Endometrial microvascular endothelial cells (primary cell): ENCODE measurements around the gene ARHGEF11. TPM values are rescaled to one million over a fixed set of nuclear protein-coding genes. Genes with fewer than 3 reads are reported as not detected.

ENCODE experiments used
- in situ Hi-C: cut with HindIII; loops from 2 replicates; pipeline ENCODE4 v1.10.0; 2017; ENCODE audit warnings: low sequenced_read_pairs, low pct_unique_long_range_greater_than_20kb; ENCODE audit errors: inconsistent ontology term
- total RNA-seq: library from RNA; depleted of rRNA; stranded (reverse); fragments of >200 nt; gene quantifications from one replicate; pipeline ENCODE4 v1.2.3, GENCODE V29; 2015; ENCODE audit errors: inconsistent ontology term

ARHGEF11 gene
- total RNA-seq, 1 donor from 2014 or later = 13.2 TPM

- in situ Hi-C loops = no loop called here
Observed at GRCh38 chr1:156893048-156893953, 152.2 kb downstream of the ARHGEF11 start, which contains the start of gene PEAR1. Gene PEAR1 (plus strand): TSS chr1:156893718. CDS start chr1:156903927, 10,209 bp downstream.

DNA sequence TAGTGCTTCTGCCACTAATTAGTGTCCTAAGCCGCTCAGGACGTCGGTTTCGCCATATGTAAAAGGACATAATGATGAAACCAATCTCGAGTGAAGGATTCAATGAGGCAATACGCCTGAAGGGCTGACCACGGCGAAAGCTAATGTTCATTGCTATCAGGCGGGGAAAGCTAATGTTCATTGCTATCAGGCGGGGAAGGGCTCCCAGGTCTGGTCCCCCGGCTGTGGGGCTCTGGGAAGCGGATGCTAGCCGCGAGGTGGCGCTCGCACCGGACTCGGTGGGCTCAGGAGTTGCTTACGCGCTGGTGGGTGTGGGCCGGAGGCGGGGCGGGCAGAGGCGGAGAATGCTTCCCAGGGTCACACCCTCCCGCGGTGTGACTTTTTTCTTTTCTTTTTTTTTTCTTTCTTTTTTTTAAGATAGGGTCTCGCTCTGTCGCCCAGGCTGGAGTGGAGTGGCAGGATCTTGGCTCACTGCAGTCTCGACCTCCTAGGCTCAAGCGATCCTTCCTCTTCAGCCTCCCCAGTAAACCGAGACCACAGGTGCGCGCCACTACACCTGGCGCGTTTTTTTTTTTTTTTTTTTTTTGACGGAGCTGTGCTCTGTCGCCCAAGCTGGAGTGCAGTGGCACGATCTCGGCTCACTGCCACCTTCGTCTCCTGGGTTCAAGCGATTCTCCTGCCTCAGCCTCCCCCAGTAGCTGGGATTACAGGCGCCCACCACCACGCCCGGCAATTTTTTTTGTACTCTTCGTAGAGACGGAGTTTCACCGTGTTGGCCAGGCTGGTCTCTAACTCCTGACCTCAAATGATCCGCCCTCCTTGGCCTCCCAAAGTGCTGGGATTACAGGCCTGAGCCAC, 153.1 kb downstream of the ARHGEF11 start:
- in situ Hi-C loops = no loop called here

DNA sequence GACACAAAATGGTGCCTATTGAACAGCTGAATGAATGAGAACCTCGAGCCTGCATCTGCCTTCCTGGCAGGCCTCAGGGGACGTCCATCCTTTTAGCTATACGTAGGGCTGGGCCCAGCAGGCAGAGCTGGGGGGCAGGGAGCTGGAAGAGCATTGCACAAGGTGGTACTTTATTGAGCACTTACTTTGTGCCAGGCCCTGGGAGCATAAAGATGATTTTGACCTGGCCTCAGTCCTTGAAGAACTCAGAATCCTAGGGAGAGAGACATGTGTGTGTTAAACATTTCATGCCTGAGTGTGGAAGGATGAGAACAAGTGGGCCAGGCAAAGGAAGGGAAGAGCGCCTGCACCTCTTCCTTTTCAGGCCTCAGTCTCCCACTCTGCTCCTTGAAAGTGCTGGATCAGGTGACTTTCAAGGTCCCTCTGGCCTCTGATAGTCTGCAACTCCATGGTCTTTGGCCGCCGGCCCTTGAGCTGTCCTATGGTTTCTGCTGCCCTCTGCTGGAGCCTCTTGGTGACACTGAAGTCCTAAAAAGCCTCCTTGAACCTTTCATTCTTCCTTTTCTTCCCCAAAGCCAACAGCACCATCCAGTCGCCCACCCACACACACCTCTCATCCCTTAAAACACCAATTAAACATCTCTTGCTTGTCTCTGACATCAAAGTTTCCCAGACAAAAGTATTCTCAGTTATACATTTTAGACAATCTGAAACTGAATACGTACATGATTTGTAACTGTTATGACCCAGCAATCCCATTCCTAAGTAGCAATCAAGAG, 155.6 kb downstream of the ARHGEF11 start:
- in situ Hi-C loops = no loop called here

GRCh38 chr1:156887734-156888133, 157.8 kb downstream of the ARHGEF11 start:
- in situ Hi-C loops = no loop called here

DNA sequence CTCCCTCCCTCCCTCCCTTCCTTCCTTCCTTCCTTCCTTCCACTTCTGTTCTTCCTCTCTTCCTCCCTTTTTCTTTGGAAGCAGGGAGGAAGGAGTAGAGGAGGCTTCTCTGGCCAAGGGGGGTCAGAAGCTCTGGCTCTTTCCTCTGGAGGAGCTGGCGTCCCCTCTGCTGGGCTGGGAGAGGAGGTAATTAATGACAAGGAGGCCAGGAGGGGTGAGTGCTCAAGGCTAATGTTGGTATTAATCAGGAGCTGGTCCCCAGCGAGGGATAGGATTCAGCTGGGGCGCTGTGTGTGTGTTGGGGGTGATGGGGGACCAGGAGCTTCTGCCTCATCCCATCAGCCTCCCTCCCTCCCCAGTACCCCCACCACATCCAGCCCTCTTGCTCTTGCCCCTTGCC, 158.2 kb downstream of the ARHGEF11 start:
- in situ Hi-C loops = no loop called here

- in situ Hi-C loops = no loop called here
Observed at GRCh38 chr1:156886583-156887281, 158.8 kb downstream of the ARHGEF11 start.

DNA sequence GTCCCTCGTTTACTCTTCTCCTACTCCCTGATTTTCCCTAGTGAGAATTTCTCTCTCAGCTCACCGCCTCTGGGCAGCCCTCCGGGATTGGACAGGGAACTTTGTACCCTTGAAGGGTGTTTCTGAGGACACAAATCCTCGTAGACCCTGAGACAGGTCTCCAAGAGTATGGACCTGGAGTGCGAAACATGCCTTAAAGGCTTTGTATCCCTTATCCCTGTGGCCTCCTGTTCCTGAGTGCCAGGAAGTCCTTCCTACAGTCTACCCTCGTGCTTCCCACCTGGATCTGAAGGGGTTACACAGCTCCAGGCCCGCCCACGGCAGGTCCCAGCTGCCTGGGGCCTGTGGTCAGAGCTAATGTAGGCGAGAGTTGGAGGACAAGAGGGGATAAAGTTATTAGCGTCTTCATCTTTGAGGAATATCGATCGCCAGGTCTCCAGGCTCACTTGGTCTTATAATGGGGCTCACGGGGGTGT, 159.6 kb downstream of the ARHGEF11 start:
- in situ Hi-C loops = no loop called here

DNA sequence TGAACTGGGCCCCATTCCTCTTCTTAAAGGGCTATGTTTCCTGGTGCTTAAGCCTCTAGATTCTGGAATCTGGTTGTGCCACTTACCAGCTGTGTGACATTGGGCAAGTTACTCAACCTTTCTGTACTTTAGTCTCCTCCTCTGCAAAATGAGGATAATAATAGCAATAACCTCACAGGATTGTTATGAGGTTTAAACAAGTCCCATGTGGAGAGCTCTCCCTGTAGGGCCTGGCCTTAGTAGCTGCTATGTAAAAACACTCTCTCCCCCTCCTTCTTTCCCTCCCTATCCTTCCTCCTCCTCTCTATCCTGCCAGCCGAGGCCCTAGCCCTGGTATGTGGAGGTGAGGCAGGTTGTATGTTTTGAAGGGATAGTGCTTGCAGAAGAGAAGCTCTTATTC, 160.2 kb downstream of the ARHGEF11 start:
- in situ Hi-C loops = no loop called here

Other genes starting within 250 kb of the ARHGEF11 start
- gene SH2D2A, start 228.9 kb downstream of the ARHGEF11 start, total RNA-seq = 0.19 TPM
- not detected for gene INSRR, start 186.6 kb downstream of the ARHGEF11 start, total RNA-seq
- gene NTRK1, start 184.9 kb downstream of the ARHGEF11 start, total RNA-seq = not detected
- gene PEAR1, start 152.0 kb downstream of the ARHGEF11 start, total RNA-seq = 50.3 TPM
- not detected for gene LRRC71, start 125.1 kb downstream of the ARHGEF11 start, total RNA-seq
- gene ETV3L, start 54.1 kb upstream of the ARHGEF11 start, total RNA-seq = not detected
- 7.4 TPM for gene ETV3, start 92.7 kb upstream of the ARHGEF11 start, total RNA-seq